OCI-LY7 (cell line): ENCODE results near the gene ATP2A1. TPM values are rescaled to one million over a fixed set of nuclear protein-coding genes. Genes with fewer than 3 reads are reported as not detected.

Experiments used
- BruUV-seq: library from RNA; stranded (reverse); fragments of 400-500 nt; replicated peaks from 2 replicates; lab custom pipeline; 2021; lab: Mats Ljungman, UMichigan
- CTCF ChIA-PET: fragments of 300-600 bp; sonication (Branson Sonifier 250); formaldehyde crosslinking; loops from one replicate; lab custom pipeline; 2022; ENCODE audit warnings: antibody characterized with exemption; ENCODE audit not compliant: unreplicated experiment; lab: Charles Lee
- POLR2A ChIA-PET: fragments of 300-600 bp; sonication (Branson Sonifier 250); formaldehyde crosslinking; loops from one replicate; lab custom pipeline; 2022; ENCODE audit warnings: antibody characterized with exemption; lab: Charles Lee
- DNase-seq: peaks from one replicate; pipeline ENCODE4 v3.0.0-alpha.2; 2015; ENCODE audit warnings: low spot score
- H2AFZ ChIP-seq: fragments of 200-600 bp; sonication (generic), shearing (Covaris generic); 2 replicates; pipeline ENCODE4 v1.6.1; 2014; ENCODE audit warnings: mild to moderate bottlenecking, antibody characterized with exemption, low read length, moderate library complexity
- H3K27ac ChIP-seq: fragments of 200-600 bp; sonication (generic); 2 replicates; pipeline ENCODE4 v1.5.1; 2014; ENCODE audit warnings: mixed run types, low read depth, mild to moderate bottlenecking, moderate library complexity, low read length, inconsistent platforms; ENCODE audit not compliant: poor library complexity, severe bottlenecking
- H3K36me3 ChIP-seq: fragments of 200-600 bp; sonication (generic); 2 replicates; pipeline ENCODE4 v1.6.1; 2014; ENCODE audit warnings: mild to moderate bottlenecking, antibody characterized with exemption, low read length, moderate library complexity, mixed read lengths; ENCODE audit not compliant: insufficient read depth
- H3K4me1 ChIP-seq: fragments of 200-600 bp; sonication (generic); 2 replicates; pipeline ENCODE4 v1.5.1; 2014; ENCODE audit warnings: mild to moderate bottlenecking, low read length; ENCODE audit not compliant: insufficient read depth, poor library complexity, severe bottlenecking
- H3K4me2 ChIP-seq: fragments of 200-600 bp; sonication (generic); 2 replicates; pipeline ENCODE4 v1.6.1; 2014; ENCODE audit warnings: mild to moderate bottlenecking, low read length
- H3K4me3 ChIP-seq: fragments of 200-600 bp; sonication (generic); 2 replicates; pipeline ENCODE4 v1.5.1; 2014; ENCODE audit warnings: mild to moderate bottlenecking, low read depth, low read length; ENCODE audit not compliant: poor library complexity, severe bottlenecking
- H3K79me2 ChIP-seq: fragments of 200-600 bp; sonication (generic); 2 replicates; pipeline ENCODE4 v1.6.1; 2016; ENCODE audit warnings: low read depth, mild to moderate bottlenecking, low read length, moderate library complexity, mixed read lengths; ENCODE audit not compliant: insufficient read depth
- H3K9me2 ChIP-seq: fragments of 200-600 bp; sonication (generic); 2 replicates; pipeline ENCODE4 v1.6.1; 2016; ENCODE audit warnings: mild to moderate bottlenecking, low read length, mixed read lengths; ENCODE audit not compliant: insufficient read depth
- H3K9me3 ChIP-seq: fragments of 200-600 bp; sonication (generic); 2 replicates; pipeline ENCODE4 v1.6.1; 2014; ENCODE audit warnings: mild to moderate bottlenecking, mixed run types, low read length, mixed read lengths
- H4K20me1 ChIP-seq: fragments of 200-600 bp; sonication (generic); 2 replicates; pipeline ENCODE4 v1.6.1; 2014; ENCODE audit warnings: mild to moderate bottlenecking, antibody characterized with exemption, low read length, moderate library complexity, mixed read lengths; ENCODE audit not compliant: insufficient read depth
- EZH2phosphoT487 ChIP-seq: fragments of 200-600 bp; sonication (generic); IDR thresholded peaks from 2 replicates; pipeline ENCODE4 v1.6.1; 2018; ENCODE audit warnings: low read depth, borderline replicate concordance, mild to moderate bottlenecking, mixed run types, antibody characterized with exemption, low read length, moderate library complexity, mixed read lengths
- intact Hi-C: fragments of 100-400 bp; cut with micrococcal nuclease; formaldehyde crosslinking; loops from one replicate; pipeline ENCODE4 v1.10.0; 2022; ENCODE audit not compliant: unreplicated experiment
- total RNA-seq, 2 experiments: library from RNA; depleted of rRNA in 1 of 2; stranded (reverse); fragments of >200 nt in 1 of 2; shearing (Covaris generic) in 1 of 2; gene quantifications; 2 replicates each; pipeline ENCODE4 v1.2.3, GENCODE V29; 2014 to 2022
- TF ChIP-seq, protein P1 (sequence below): fragments of 200-600 bp; sonication (generic); conservative IDR thresholded peaks from 2 replicates; pipeline ENCODE4 v1.5.1; 2014; ENCODE audit warnings: mild to moderate bottlenecking, antibody characterized with exemption, low read length, moderate library complexity, mixed read lengths

The ATP2A1 gene
- total RNA-seq, 2 experiments from 2014 or later, result 5.0 TPM

DNA sequence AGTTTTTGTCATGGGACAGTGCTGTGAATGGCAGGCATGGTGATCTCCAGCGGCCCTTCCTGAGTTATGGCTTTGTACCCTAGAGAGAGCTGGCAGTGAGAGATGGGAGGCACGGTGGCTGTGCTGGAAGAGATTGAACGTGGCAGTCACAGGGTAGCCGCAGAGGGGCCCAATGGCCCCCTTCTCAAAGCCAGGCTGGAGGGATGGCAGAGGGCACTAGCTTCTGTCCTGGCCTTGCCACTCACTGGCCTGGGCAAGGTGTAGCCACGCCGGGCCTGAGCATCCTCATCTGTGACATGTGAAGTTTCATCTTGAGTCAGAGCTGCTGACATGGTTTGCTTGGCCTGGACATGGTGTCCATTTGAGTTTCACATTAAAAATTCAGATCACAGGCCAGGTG, 3.9 kb upstream of the ATP2A1 start:
- intact Hi-C loops, result loop anchor here (10.0 kb wide), 1 partner anchor 1880 kb away; no protein-coding TSS in a partner anchor
- no peak overlapping the region for H2AFZ ChIP-seq

GRCh38 chr16:28875134-28876018, 2.9 kb upstream of the ATP2A1 start:
- Histone ChIP-seq H3K4me3 (no peak overlapping the region), H3K4me1 (peaks cover 23% of the 10 kb centered on the region), H2AFZ (no peak overlapping the region), H3K4me2 (no peak overlapping the region), H3K9me3 (no peaks in the 10 kb centered on the region), H3K27ac (no peak overlapping the region), H3K9me2 (no peaks in the 10 kb centered on the region), H4K20me1 (no peaks in the 10 kb centered on the region), H3K36me3 (peaks cover 38% of the 10 kb centered on the region), H3K79me2 (peaks cover 6% of the 10 kb centered on the region; the same call in 1 of the 2 replicates)
- TF ChIP-seq EZH2phosphoT487, result no peak
- TF ChIP-seq, protein P1, sequence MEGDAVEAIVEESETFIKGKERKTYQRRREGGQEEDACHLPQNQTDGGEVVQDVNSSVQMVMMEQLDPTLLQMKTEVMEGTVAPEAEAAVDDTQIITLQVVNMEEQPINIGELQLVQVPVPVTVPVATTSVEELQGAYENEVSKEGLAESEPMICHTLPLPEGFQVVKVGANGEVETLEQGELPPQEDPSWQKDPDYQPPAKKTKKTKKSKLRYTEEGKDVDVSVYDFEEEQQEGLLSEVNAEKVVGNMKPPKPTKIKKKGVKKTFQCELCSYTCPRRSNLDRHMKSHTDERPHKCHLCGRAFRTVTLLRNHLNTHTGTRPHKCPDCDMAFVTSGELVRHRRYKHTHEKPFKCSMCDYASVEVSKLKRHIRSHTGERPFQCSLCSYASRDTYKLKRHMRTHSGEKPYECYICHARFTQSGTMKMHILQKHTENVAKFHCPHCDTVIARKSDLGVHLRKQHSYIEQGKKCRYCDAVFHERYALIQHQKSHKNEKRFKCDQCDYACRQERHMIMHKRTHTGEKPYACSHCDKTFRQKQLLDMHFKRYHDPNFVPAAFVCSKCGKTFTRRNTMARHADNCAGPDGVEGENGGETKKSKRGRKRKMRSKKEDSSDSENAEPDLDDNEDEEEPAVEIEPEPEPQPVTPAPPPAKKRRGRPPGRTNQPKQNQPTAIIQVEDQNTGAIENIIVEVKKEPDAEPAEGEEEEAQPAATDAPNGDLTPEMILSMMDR, result peak; percentile 55
- no TSS peak for BruUV-seq
- POLR2A ChIA-PET, result interaction anchor here (0.6 to 1.2 kb wide), 2 partner anchors 69 to 1137 kb away, joined by 3 read pairs; no protein-coding TSS in a partner anchor
- DNase-seq, result no peak
- CTCF ChIA-PET, result interaction anchor here (0.6 kb wide), 1 partner anchor 44 kb away, joined by 3 read pairs; no protein-coding TSS in a partner anchor
- intact Hi-C loops, result loop anchor here (10.0 kb wide), 1 partner anchor 1879 kb away; no protein-coding TSS in a partner anchor

More for the DNA sequence above, 3.9 kb upstream of the ATP2A1 start:
- H4K20me1 ChIP-seq, result no peaks in the 10 kb centered on the region
- CTCF ChIA-PET, result interaction anchor here (0.8 kb wide), 1 partner anchor 71 kb away, joined by 3 read pairs; no protein-coding TSS in a partner anchor
- no TSS peak for BruUV-seq
- H3K4me2 ChIP-seq, result no peak overlapping the region
- no peaks in the 10 kb centered on the region for H3K9me2 ChIP-seq
- TF ChIP-seq EZH2phosphoT487, result no peak
- TF ChIP-seq, protein P1, result no peak
- POLR2A ChIA-PET, result no interaction called here
- peaks cover 18% of the 10 kb centered on the region for H3K4me1 ChIP-seq
- no peak for DNase-seq
- peaks cover 6% of the 10 kb centered on the region; the same call in 1 of the 2 replicates for H3K79me2 ChIP-seq
- H3K4me3 ChIP-seq, result no peak overlapping the region
- H3K9me3 ChIP-seq, result no peaks in the 10 kb centered on the region
- no peak overlapping the region for H3K27ac ChIP-seq
- peaks cover 48% of the 10 kb centered on the region for H3K36me3 ChIP-seq
